ENCODE data around the gene KCNT1.

KCNT1 gene

DNA sequence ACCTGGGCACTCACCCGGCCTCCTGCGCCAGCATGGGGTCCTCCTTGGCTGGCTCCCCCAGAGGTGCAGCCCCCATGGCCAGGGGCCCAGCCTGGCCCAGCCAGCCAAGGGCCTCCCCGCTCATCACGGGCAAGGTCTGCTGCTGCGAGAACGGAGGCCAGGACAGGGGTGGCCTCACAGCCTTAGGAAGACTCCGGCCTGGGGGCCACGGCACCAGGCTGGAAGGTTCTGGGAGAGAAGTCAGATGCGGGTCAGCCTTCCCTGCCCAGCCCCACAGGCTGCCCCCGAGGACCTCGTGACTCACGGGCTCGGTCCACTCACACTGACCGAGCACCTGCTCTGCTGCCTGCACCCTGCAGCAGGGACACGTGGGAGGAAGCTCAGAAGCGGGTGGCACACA, 6.9 kb upstream of the KCNT1 start:
- DNase-seq (ENCODE audit: low spot score) (no peak), ATAC-seq (ENCODE audit: low read depth) (no peak)
- no peaks in the 10 kb centered on the region for H3K9me3 ChIP-seq (ENCODE audit: severe bottlenecking)
- H3K36me3 ChIP-seq (ENCODE audit: low read depth), result no peaks in the 10 kb centered on the region
- no peak overlapping the region for H3K4me3 ChIP-seq (ENCODE audit: severe bottlenecking)
- no peaks in the 10 kb centered on the region for H3K4me1 ChIP-seq (ENCODE audit: insufficient read depth, poor library complexity, severe bottlenecking)
- TF ChIP-seq, protein P1, sequence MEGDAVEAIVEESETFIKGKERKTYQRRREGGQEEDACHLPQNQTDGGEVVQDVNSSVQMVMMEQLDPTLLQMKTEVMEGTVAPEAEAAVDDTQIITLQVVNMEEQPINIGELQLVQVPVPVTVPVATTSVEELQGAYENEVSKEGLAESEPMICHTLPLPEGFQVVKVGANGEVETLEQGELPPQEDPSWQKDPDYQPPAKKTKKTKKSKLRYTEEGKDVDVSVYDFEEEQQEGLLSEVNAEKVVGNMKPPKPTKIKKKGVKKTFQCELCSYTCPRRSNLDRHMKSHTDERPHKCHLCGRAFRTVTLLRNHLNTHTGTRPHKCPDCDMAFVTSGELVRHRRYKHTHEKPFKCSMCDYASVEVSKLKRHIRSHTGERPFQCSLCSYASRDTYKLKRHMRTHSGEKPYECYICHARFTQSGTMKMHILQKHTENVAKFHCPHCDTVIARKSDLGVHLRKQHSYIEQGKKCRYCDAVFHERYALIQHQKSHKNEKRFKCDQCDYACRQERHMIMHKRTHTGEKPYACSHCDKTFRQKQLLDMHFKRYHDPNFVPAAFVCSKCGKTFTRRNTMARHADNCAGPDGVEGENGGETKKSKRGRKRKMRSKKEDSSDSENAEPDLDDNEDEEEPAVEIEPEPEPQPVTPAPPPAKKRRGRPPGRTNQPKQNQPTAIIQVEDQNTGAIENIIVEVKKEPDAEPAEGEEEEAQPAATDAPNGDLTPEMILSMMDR (IDR thresholded peaks at IDR 0.05; ENCODE audit: poor library complexity, severe bottlenecking), result no peak
- no peak overlapping the region for H3K27ac ChIP-seq (ENCODE audit: poor library complexity, severe bottlenecking)
- no peaks in the 10 kb centered on the region for H3K27me3 ChIP-seq (ENCODE audit: insufficient read depth, poor library complexity, severe bottlenecking)

DNA sequence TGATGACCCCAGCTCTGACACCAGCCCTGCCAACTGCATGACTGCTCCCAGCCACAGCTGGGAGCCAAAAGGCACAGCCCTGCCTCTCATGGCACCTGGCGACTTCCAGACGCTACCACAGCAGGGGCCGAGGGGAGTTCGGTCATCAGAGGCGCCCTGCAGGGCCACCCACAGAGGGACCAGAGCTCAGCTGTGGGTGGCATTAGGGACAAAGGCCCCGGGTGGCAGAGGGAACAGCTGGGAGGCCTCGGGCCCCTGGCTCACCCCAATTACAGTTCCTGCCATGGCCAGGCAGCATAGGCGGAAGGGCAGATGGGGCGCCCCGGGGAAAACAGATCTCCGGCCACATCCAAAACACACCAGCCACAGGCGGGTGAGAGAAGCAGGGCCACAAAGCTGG, 6.3 kb upstream of the KCNT1 start:
- ATAC-seq (ENCODE audit: low read depth), result no peak
- Histone ChIP-seq H3K4me3 (ENCODE audit: severe bottlenecking) (no peak overlapping the region), H3K27me3 (ENCODE audit: insufficient read depth, poor library complexity, severe bottlenecking) (no peaks in the 10 kb centered on the region), H3K9me3 (ENCODE audit: severe bottlenecking) (no peaks in the 10 kb centered on the region), H3K4me1 (ENCODE audit: insufficient read depth, poor library complexity, severe bottlenecking) (no peaks in the 10 kb centered on the region), H3K36me3 (ENCODE audit: low read depth) (no peaks in the 10 kb centered on the region), H3K27ac (ENCODE audit: poor library complexity, severe bottlenecking) (no peak overlapping the region)
- TF ChIP-seq, protein P1 (IDR thresholded peaks at IDR 0.05; ENCODE audit: poor library complexity, severe bottlenecking), result no peak
- DNase-seq (ENCODE audit: low spot score), result no peak

DNA sequence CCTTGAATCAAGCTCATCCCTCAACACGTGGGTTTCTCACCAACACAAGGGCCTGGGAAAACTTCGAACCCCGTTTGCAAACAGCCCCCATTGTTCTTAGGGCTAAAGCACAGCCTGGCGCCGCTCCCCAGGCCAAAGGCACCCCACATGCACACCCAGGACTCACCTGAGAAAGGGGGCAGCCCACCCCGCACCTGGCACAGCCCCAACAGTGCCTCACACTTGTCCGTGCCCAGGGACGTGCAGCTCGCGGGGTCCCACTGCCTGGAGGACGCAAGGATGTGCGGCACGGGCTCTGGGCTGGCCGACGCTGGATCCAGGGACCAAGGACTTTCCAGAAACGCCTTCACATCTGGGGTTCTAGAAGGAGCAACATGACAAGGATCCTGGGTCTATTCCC, 5.5 kb upstream of the KCNT1 start:
- no peak for ATAC-seq (ENCODE audit: low read depth)
- no peak overlapping the region for H3K27ac ChIP-seq (ENCODE audit: poor library complexity, severe bottlenecking)
- no peaks in the 10 kb centered on the region for H3K36me3 ChIP-seq (ENCODE audit: low read depth)
- no peak overlapping the region for H3K4me3 ChIP-seq (ENCODE audit: severe bottlenecking)
- DNase-seq (ENCODE audit: low spot score), result no peak
- no peaks in the 10 kb centered on the region for H3K9me3 ChIP-seq (ENCODE audit: severe bottlenecking)
- H3K4me1 ChIP-seq (ENCODE audit: insufficient read depth, poor library complexity, severe bottlenecking), result no peaks in the 10 kb centered on the region
- TF ChIP-seq, protein P1 (IDR thresholded peaks at IDR 0.05; ENCODE audit: poor library complexity, severe bottlenecking), result no peak
- H3K27me3 ChIP-seq (ENCODE audit: insufficient read depth, poor library complexity, severe bottlenecking), result peaks cover 3% of the 10 kb centered on the region

DNA sequence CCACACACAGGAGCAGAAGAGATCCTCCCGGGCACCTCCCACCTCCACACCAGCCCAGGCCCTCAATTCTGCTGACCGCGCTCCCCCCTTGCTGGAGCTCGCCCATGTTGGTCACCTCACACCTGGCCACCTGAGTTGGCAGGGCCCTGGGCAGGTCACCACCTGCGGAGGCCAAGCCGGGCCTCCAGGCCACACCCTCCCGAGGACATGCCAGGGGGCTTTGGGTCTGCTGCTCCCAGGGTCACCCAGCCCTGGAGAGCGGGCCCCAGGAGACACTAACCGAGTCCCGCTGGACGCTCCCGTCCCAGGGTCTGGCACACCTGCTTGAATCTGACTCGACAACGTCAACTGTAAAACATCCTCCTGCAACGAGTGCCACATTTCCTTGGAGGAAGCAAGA, 4.8 kb upstream of the KCNT1 start:
- no peaks in the 10 kb centered on the region for H3K4me1 ChIP-seq (ENCODE audit: insufficient read depth, poor library complexity, severe bottlenecking)
- H3K27ac ChIP-seq (ENCODE audit: poor library complexity, severe bottlenecking), result no peak overlapping the region
- no peaks in the 10 kb centered on the region for H3K9me3 ChIP-seq (ENCODE audit: severe bottlenecking)
- H3K27me3 ChIP-seq (ENCODE audit: insufficient read depth, poor library complexity, severe bottlenecking), result peaks cover 9% of the 10 kb centered on the region
- H3K36me3 ChIP-seq (ENCODE audit: low read depth), result no peaks in the 10 kb centered on the region
- TF ChIP-seq, protein P1 (IDR thresholded peaks at IDR 0.05; ENCODE audit: poor library complexity, severe bottlenecking), result no peak
- H3K4me3 ChIP-seq (ENCODE audit: severe bottlenecking), result no peak overlapping the region
- ATAC-seq (ENCODE audit: low read depth) (no peak), DNase-seq (ENCODE audit: low spot score) (no peak)

DNA sequence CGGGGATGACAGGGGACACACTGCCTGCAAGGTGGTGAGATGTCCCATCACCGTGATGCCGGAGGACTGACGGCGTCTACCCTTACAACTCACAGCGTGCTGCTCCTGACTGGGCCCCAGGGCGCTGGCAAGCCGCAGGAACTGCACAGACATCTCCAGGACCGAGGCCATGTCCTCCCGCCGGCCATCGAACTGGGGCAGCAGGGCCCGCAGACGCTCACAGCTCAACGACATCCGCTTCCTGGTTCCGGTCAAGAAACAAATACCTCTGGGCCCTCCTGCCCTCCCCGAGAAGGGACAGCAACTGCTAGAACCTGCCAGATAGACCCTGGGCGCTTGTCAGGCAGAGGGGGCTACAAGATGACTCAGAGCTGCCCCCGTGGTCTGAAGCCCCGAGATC, 3.7 kb upstream of the KCNT1 start:
- Histone ChIP-seq H3K36me3 (ENCODE audit: low read depth) (no peaks in the 10 kb centered on the region), H3K27ac (ENCODE audit: poor library complexity, severe bottlenecking) (no peak overlapping the region), H3K27me3 (ENCODE audit: insufficient read depth, poor library complexity, severe bottlenecking) (peaks cover 18% of the 10 kb centered on the region), H3K9me3 (ENCODE audit: severe bottlenecking) (no peaks in the 10 kb centered on the region), H3K4me1 (ENCODE audit: insufficient read depth, poor library complexity, severe bottlenecking) (no peaks in the 10 kb centered on the region), H3K4me3 (ENCODE audit: severe bottlenecking) (no peak overlapping the region)
- ATAC-seq (ENCODE audit: low read depth) (no peak), DNase-seq (ENCODE audit: low spot score) (no peak)
- TF ChIP-seq, protein P1 (IDR thresholded peaks at IDR 0.05; ENCODE audit: poor library complexity, severe bottlenecking), result no peak
